Measurements from ENCODE around the gene RAD17.

RAD17 gene

DNA sequence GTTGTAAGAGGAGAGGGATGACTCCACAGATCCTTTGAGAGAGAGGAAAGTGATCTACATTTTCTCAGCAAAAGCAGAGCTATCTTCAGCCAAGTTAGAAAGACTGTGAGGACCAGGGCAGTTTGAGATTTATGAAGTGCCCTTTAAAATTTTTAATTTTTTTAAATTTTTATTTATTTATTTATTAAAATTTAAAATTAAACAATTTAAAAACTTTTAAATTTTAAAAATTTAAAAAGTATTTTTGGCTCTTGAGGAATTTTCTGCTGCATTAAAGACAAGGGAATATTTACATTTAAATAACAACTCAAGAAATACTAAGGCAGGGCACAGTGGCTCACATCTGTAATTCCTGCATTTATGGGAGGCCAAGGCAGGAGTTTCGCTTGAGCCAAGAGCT, 92.6 kb downstream of the RAD17 start:
- DNase-seq (ENCODE audit: low read depth), result no peak

All from GM04504 (cell line).